Activated CD4-positive, alpha-beta memory T cell treated with anti-CD3 and anti-CD28 coated beads, Interleukin-2, amount 10 ng/mL, durations not matched to agents 7 days and 5 days (primary cell): ENCODE measurements around the gene ASTN2. TPM values are rescaled to one million over a fixed set of nuclear protein-coding genes. Genes with fewer than 3 reads are reported as not detected.

Experiments used
- CTCF ChIA-PET: fragments of 350-600 bp; sonication (Branson Sonifier 250); formaldehyde crosslinking; loops from one replicate; lab custom pipeline; 2021; ENCODE audit warnings: antibody characterized with exemption, inconsistent platforms; lab: Charles Lee
- POLR2A ChIA-PET: fragments of 350-600 bp; sonication (Branson Sonifier 250); formaldehyde crosslinking; loops from one replicate; lab custom pipeline; 2021; ENCODE audit warnings: antibody characterized with exemption; lab: Charles Lee
- DNase-seq: peaks from one replicate; pipeline ENCODE4 v3.0.0-alpha.2; 2020
- H3K27ac Mint-ChIP-seq: one replicate; pipeline ENCODE4 v1.8.0; 2021; ENCODE audit warnings: mild to moderate bottlenecking, mixed read lengths
- H3K27me3 Mint-ChIP-seq: one replicate; pipeline ENCODE4 v1.8.0; 2021; ENCODE audit warnings: mixed read lengths
- H3K36me3 Mint-ChIP-seq: one replicate; pipeline ENCODE4 v1.8.0; 2021; ENCODE audit warnings: low read depth, mixed read lengths
- H3K4me1 Mint-ChIP-seq: one replicate; pipeline ENCODE4 v1.8.0; 2021; ENCODE audit warnings: mixed read lengths
- H3K4me3 Mint-ChIP-seq: one replicate; pipeline ENCODE4 v1.8.0; 2021; ENCODE audit warnings: mild to moderate bottlenecking, mixed read lengths
- H3K9me3 Mint-ChIP-seq: one replicate; pipeline ENCODE4 v1.8.0; 2021; ENCODE audit warnings: mixed read lengths
- total RNA-seq, 2 experiments: library from RNA; stranded (reverse); gene quantifications; one replicate each; pipeline ENCODE4 v1.2.3, GENCODE V29; 2021

ASTN2 gene
- total RNA-seq, 2 experiments from 2014 or later, result 2.5 to 3.0 TPM

DNA sequence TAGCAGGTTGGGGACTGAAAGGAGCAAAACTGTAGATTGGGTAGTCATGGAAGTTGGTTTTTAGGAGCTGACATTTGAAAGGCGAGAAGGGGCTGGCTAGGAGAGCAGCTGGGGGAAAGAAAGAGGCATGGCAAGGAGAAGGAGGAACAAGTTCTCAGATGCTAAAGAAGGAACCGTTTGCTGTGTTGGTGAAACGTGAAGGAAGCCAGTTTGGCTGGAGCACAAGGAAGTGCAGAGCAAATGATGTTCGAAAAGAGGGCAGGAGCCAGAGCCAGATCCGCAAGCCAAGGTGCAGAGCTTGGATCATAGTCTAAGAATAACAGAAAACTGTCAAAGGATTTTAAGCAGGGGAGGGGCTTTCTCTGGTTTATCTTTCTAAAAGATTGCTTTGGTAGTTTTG lies 276.6 kb downstream of the ASTN2 start:
- POLR2A ChIA-PET, result no interaction called here
- H3K4me1 Mint-ChIP-seq, result no peaks in the 10 kb centered on the region
- no peaks in the 10 kb centered on the region for H3K9me3 Mint-ChIP-seq
- H3K36me3 Mint-ChIP-seq, result no peaks in the 10 kb centered on the region
- CTCF ChIA-PET, result no interaction called here
- H3K4me3 Mint-ChIP-seq, result no peak overlapping the region
- H3K27ac Mint-ChIP-seq, result no peak overlapping the region
- no peaks in the 10 kb centered on the region for H3K27me3 Mint-ChIP-seq
- no peak for DNase-seq

DNA sequence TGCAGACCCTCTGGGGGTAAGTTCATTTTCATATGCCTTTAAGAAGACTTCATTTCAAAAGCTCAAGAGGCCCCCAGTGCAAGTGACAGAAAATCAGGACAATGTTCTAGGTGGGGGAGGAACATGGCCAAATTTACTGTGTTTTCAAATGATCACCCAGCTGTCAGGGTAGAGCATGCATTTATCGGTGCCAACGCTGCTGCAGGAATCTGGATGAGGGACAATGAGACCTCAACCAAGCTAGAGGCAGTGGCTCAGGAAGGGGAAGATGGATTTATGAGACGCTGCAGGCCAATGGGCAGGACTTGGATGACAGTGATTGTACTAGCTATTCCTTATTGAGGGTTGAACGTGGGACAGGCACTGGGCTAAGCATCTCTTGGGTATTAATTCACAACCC lies 278.4 kb downstream of the ASTN2 start:
- no peaks in the 10 kb centered on the region for H3K9me3 Mint-ChIP-seq
- H3K27me3 Mint-ChIP-seq, result no peaks in the 10 kb centered on the region
- DNase-seq, result no peak
- H3K36me3 Mint-ChIP-seq, result no peaks in the 10 kb centered on the region
- no peak overlapping the region for H3K27ac Mint-ChIP-seq
- ChIA-PET CTCF (no interaction called here), POLR2A (no interaction called here)
- no peaks in the 10 kb centered on the region for H3K4me1 Mint-ChIP-seq
- H3K4me3 Mint-ChIP-seq, result no peak overlapping the region

DNA sequence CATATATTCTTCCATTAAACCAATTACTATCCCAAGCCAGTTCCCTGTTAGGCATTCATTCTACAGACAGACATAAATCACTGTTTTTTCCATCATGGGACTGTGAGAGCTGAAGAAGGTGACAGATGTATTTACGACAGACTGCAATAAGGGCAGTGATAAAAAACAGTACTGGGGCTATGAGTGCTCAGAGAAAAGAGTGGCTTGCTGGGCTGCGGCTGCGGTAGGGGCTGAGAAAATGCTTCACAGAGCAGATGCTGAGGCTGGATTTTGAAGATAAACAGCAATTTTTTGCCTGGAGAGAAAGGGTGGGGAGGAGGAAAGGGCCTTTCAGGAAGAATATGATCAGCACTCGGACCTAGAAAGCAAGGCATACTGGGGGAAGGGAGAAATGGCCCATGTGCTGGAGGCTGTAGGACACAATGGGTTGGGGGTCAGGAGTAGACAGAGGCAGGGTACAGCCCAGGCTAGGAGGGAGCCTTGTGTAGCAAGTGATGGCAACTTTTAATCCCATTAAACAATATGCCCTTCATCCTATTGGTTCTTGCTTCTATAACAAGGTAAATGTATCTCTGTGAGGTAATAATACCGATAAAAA lies 279.3 kb downstream of the ASTN2 start:
- Mint-ChIP-seq H3K36me3 (no peaks in the 10 kb centered on the region), H3K4me3 (no peak overlapping the region)
- POLR2A ChIA-PET, result no interaction called here

DNA sequence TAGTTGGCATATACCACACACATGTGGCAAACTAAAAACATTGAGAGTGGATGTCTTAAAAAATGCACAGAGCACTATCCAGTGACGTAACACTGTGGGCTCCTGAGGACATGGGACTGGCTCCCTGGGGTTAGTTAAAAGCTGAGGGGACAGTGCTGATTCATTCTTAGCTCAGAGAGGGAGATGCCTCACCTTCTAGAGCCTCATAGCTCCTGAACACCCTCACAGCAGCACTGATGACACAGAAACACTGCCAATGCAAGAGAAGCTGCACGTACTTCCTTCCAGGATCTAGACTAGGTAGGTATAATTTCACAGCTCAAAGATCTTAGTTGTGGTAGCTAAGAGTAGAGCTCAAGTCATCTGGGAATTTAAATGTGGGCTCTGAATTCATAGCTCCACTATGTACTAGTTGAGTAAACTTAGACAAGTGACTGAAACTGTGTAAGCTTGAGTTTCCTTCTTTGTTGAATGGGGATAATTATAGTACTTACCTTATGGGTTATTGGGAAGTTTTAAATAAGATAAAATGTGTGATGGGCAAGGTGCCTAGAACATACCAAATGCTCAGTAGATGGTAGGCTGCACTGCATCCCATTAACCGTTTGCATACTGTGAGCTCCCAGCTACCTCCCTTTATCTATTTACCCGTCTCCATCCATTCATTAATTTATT lies 279.9 kb downstream of the ASTN2 start:
- Mint-ChIP-seq H3K27me3 (no peaks in the 10 kb centered on the region), H3K4me1 (no peaks in the 10 kb centered on the region), H3K4me3 (no peak overlapping the region), H3K27ac (no peak overlapping the region), H3K9me3 (no peaks in the 10 kb centered on the region), H3K36me3 (no peaks in the 10 kb centered on the region)
- POLR2A ChIA-PET, result no interaction called here
- CTCF ChIA-PET, result no interaction called here
- DNase-seq, result no peak

More for the DNA sequence above, 279.3 kb downstream of the ASTN2 start:
- Mint-ChIP-seq H3K4me1 (no peaks in the 10 kb centered on the region), H3K27ac (no peak overlapping the region), H3K9me3 (no peaks in the 10 kb centered on the region), H3K27me3 (no peaks in the 10 kb centered on the region)
- CTCF ChIA-PET, result no interaction called here
- no peak for DNase-seq

DNA sequence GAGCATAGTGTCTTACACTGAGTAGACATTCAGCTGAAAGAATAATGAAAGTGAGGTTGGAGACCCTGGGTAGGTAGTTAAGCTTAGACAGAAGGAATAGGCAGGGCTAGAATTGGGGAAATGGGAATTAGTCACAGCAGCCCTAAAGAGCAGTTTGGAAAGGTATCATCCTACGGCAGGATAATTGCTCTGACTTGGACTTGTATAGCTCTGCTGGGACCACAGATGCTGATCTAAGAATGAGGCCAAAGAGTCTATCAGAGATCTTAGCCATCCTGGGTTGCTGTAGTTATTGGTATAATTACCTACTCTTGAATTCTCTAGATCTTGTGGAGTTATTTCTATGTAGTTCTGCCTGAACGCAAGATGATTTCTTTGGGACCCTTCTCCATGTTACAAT lies 288.0 kb downstream of the ASTN2 start:
- POLR2A ChIA-PET, result no interaction called here
- no peak for DNase-seq
- no peak overlapping the region for H3K27ac Mint-ChIP-seq
- H3K9me3 Mint-ChIP-seq, result peaks cover 14% of the 10 kb centered on the region
- H3K4me1 Mint-ChIP-seq, result no peaks in the 10 kb centered on the region
- no peaks in the 10 kb centered on the region for H3K27me3 Mint-ChIP-seq
- CTCF ChIA-PET, result no interaction called here
- no peaks in the 10 kb centered on the region for H3K36me3 Mint-ChIP-seq
- no peak overlapping the region for H3K4me3 Mint-ChIP-seq

DNA sequence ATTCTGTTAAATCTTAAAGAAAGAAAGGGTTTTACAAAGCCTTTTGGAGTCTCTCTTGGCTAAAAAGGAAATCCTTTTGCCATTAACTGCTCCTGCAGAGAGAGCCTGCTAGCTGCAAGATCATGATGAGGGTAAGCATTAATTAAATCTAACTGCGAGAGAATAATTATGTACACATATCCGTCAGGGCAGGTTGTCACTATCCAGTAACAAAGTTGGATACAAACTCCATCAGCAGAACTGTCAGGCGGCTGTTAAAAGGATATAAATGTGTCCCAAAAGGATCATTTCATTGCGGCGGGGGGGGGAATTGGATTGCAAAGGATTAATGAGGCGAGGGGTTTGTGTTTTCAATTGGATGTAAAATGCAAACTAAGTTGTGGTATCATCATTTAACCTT lies 289.3 kb downstream of the ASTN2 start:
- DNase-seq, result no peak
- Mint-ChIP-seq H3K9me3 (peaks cover 16% of the 10 kb centered on the region), H3K27ac (no peak overlapping the region), H3K4me3 (no peak overlapping the region), H3K4me1 (no peaks in the 10 kb centered on the region), H3K36me3 (no peaks in the 10 kb centered on the region), H3K27me3 (no peaks in the 10 kb centered on the region)
- POLR2A ChIA-PET, result no interaction called here
- CTCF ChIA-PET, result no interaction called here

DNA sequence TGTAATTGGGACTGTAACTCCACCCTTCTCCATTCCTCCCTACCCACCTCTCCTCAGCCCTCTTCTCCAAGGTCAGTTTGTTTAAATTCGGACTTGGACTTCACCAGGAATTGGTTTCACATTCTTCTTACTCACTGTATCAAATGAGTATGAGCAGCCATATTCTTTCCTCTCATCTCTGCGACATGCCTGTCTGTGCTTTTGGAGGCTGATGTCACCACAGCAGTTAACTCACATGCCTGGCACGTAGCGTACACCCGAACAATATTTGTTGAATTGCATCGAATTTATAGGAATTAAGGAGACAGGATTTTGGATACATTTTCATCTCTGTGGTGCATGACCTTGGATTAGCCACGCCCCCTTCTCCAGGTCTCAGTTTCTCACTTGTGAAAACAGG lies 291.1 kb downstream of the ASTN2 start:
- ChIA-PET CTCF (no interaction called here), POLR2A (no interaction called here)
- Mint-ChIP-seq H3K4me3 (no peak overlapping the region), H3K4me1 (no peaks in the 10 kb centered on the region), H3K27ac (no peak overlapping the region), H3K36me3 (no peaks in the 10 kb centered on the region), H3K9me3 (peaks cover 15% of the 10 kb centered on the region), H3K27me3 (no peaks in the 10 kb centered on the region)
- DNase-seq, result no peak

DNA sequence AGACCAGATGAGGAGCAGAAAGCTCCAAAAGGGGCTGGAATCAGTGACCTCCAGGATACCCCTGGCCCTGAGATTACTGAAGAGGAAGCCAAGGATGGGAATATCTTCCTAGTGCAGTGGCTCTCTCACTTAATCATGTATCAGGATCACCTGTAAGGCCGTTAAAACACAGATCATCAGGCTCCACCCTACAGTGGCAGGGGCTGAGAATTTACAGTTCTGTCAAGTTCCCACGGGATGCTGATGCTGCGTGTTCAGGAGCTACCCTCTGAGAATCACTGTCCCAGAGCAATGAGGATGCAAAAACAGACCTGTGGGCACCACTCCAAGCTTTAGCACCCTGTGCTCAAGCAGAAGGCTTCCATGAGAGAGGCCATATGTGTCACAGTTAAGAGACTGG lies 291.9 kb downstream of the ASTN2 start:
- H3K36me3 Mint-ChIP-seq, result no peaks in the 10 kb centered on the region
- DNase-seq, result no peak
- H3K27ac Mint-ChIP-seq, result no peak overlapping the region
- peaks cover 10% of the 10 kb centered on the region for H3K9me3 Mint-ChIP-seq
- H3K27me3 Mint-ChIP-seq, result no peaks in the 10 kb centered on the region
- H3K4me3 Mint-ChIP-seq, result no peak overlapping the region
- ChIA-PET CTCF (no interaction called here), POLR2A (no interaction called here)
- no peaks in the 10 kb centered on the region for H3K4me1 Mint-ChIP-seq

DNA sequence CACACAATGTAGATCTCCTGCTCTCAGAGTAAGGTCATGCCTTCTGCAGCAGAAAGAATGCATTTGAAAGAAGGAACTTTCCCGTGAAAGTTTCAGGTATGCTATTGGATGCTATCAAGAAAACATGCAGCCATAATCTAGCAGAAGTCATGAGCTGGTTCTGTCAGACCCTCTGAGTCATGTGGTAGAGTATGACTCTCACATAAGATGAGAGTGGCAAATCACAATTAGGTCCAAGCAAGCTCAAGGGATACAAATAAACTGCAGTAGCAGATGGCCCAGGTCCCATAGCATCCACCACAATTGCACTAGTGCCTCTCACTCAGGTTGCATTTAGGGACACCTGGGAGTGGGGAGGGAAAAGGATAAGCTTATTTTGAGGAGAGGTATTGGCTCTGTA lies 292.8 kb downstream of the ASTN2 start:
- Mint-ChIP-seq H3K4me3 (no peak overlapping the region), H3K9me3 (peaks cover 8% of the 10 kb centered on the region), H3K27ac (no peak overlapping the region), H3K36me3 (no peaks in the 10 kb centered on the region), H3K4me1 (no peaks in the 10 kb centered on the region), H3K27me3 (no peaks in the 10 kb centered on the region)
- CTCF ChIA-PET, result no interaction called here
- POLR2A ChIA-PET, result no interaction called here
- no peak for DNase-seq

DNA sequence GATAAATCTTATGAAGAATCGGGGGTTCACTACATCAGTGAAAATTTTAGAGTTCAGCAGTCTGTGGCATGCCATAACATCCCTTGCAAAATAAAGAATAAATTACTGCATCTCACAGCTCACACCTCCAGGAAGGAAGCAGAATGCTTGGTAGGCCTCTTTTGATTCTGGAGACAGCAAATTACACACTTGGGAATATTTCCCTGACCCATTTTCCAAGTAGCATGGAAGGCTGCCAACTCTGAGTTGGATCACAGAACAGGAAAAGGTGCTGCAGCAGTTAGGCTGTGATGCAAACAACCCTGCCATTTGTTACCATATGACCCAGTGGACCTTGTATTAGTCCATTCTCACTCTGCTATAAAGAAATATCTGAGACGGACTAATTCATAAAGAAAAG lies 293.5 kb downstream of the ASTN2 start:
- Mint-ChIP-seq H3K36me3 (no peaks in the 10 kb centered on the region), H3K4me1 (no peaks in the 10 kb centered on the region), H3K4me3 (no peak overlapping the region), H3K27ac (no peak overlapping the region), H3K27me3 (no peaks in the 10 kb centered on the region), H3K9me3 (peaks cover 7% of the 10 kb centered on the region)
- DNase-seq, result no peak
- CTCF ChIA-PET, result no interaction called here
- POLR2A ChIA-PET, result no interaction called here

DNA sequence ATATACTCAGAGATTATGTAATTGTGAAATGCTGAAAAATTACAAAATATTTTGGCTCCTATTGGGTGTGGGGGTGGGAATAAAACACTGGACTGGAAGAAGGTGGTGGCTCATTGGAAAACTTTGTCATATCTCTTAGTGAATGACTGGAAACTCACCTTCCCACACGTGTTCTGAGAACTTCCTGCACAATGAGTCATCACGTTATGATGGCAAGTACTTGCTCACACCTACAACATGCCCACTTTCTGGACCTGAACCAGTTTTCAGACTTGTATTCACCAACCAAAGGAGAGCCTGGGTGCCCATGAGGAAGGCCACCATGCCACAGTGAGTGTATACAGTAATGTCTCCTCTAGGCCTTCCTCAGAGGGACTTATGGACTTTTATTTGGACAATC lies 294.8 kb downstream of the ASTN2 start:
- Mint-ChIP-seq H3K9me3 (peaks cover 9% of the 10 kb centered on the region), H3K36me3 (no peaks in the 10 kb centered on the region), H3K4me1 (no peaks in the 10 kb centered on the region), H3K27ac (no peak overlapping the region), H3K4me3 (no peak overlapping the region), H3K27me3 (no peaks in the 10 kb centered on the region)
- ChIA-PET POLR2A (no interaction called here), CTCF (no interaction called here)
- DNase-seq, result no peak

DNA sequence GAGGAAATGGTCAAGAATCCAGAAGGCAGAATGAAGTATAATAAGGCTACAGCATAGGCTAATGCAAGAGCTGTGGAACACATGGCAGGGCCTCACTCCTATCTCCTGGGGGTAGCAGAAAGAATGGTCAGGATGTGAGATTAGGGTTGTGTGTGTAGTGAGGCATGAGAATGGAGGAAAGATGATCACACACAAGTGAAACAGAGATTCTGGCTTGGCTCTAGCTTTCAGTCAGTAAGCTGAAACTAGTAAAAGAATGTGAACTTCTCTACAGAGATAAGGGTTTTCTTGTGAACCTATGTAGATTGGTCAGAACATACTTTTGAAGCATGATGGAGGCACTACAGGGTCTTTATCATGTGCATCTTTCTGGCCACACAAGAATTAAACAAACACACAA lies 298.8 kb downstream of the ASTN2 start:
- CTCF ChIA-PET, result no interaction called here
- H3K4me1 Mint-ChIP-seq, result no peaks in the 10 kb centered on the region
- no peak overlapping the region for H3K27ac Mint-ChIP-seq
- H3K36me3 Mint-ChIP-seq, result no peaks in the 10 kb centered on the region
- POLR2A ChIA-PET, result no interaction called here
- peaks cover 8% of the 10 kb centered on the region for H3K9me3 Mint-ChIP-seq
- no peak overlapping the region for H3K4me3 Mint-ChIP-seq
- no peaks in the 10 kb centered on the region for H3K27me3 Mint-ChIP-seq
- DNase-seq, result no peak

DNA sequence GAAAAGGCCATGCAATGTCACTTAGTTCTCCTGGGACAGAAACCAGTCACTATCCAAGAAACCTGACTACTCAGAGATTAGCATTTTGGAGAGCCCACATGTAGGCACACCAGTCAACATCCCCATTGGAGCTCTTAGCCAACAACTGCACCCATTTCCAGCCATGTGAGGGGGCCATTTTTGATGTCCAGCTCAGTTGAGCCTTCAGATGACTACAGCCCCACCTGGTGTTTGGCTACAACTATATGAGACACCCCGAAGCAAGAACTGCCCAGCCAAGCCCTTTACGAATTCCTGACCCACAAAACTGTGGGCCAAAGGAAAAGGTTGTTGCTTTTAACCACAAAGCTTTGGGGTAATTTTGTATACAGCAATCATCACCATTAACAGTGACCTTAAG lies 300.1 kb downstream of the ASTN2 start:
- no peaks in the 10 kb centered on the region for H3K4me1 Mint-ChIP-seq
- no peak overlapping the region for H3K27ac Mint-ChIP-seq
- H3K27me3 Mint-ChIP-seq, result no peaks in the 10 kb centered on the region
- ChIA-PET POLR2A (no interaction called here), CTCF (no interaction called here)
- no peak overlapping the region for H3K4me3 Mint-ChIP-seq
- H3K9me3 Mint-ChIP-seq, result peaks cover 6% of the 10 kb centered on the region
- no peaks in the 10 kb centered on the region for H3K36me3 Mint-ChIP-seq
- DNase-seq, result no peak

DNA sequence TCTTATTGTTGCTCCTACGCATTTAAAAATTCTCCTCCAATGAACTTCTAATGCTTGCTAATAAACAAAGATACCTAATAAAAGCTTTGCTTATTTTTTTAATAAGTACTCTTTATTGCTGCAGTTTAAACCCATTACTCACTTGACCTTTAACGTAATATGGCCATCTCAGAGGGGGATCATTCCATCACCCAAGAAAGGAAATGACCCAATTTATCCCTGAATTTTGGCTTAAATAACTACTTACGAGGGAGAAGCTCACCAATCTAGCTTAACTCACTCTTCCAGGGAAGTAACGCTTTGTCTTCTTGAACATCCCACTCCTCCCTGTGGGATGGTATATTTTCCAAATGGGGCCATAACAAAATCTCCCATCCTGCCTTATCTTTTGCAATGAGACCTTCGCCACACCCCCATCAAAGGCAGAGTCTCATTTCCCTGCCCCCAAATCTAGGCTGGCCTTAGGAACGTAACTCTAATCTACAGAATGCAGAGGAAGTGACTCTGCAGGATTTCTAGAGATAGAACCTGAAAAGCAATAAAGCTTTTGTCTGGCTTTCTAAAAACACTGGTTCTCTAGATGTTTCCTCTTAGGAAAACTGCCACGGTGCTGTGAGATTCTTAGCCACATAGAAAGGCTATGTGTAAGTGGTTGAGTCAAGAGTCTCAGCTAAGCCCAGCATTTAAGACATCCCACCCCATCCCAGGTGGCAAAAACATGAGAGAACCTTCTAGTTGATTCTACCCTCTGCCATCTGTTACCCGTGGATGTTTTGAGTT lies 310.0 kb downstream of the ASTN2 start:
- ChIA-PET POLR2A (no interaction called here), CTCF (no interaction called here)

More for the DNA sequence above, 310.0 kb downstream of the ASTN2 start:
- Mint-ChIP-seq H3K4me3 (no peak overlapping the region), H3K27me3 (no peaks in the 10 kb centered on the region), H3K9me3 (no peaks in the 10 kb centered on the region), H3K36me3 (no peaks in the 10 kb centered on the region), H3K27ac (no peak overlapping the region), H3K4me1 (no peaks in the 10 kb centered on the region)
- DNase-seq, result no peak
